Calu3 (cell line): ENCODE data around the gene PLD4. TPM values are rescaled to one million over a fixed set of nuclear protein-coding genes. Genes with fewer than 3 reads are reported as not detected.
"Not testable (repeated sequence)": the region's sequence is repeated elsewhere in the genome, so short reads cannot be mapped to it uniquely, and the experiment has no call there.

Experiments used
- BruUV-seq: library from RNA; stranded (reverse); fragments of 400-500 nt; replicated peaks from 2 replicates; lab custom pipeline; 2021; lab: Mats Ljungman, UMichigan
- CTCF ChIA-PET: fragments of 300-600 bp; sonication (Branson Sonifier 250); formaldehyde crosslinking; loops from one replicate; lab custom pipeline; 2022; ENCODE audit warnings: antibody characterized with exemption; lab: Charles Lee
- DNase-seq: peaks from one replicate; pipeline ENCODE4 v3.0.0; 2022
- H3K27ac Mint-ChIP-seq: one replicate; pipeline ENCODE4 v1.8.0; 2022; ENCODE audit warnings: mixed read lengths; ENCODE audit not compliant: unreplicated experiment
- H3K27me3 Mint-ChIP-seq: one replicate; pipeline ENCODE4 v1.8.0; 2022; ENCODE audit warnings: mixed read lengths; ENCODE audit not compliant: unreplicated experiment
- H3K36me3 Mint-ChIP-seq: one replicate; pipeline ENCODE4 v1.8.0; 2022; ENCODE audit warnings: mild to moderate bottlenecking, moderate library complexity, mixed read lengths; ENCODE audit not compliant: insufficient read depth, unreplicated experiment
- H3K4me1 Mint-ChIP-seq: one replicate; pipeline ENCODE4 v1.8.0; 2022; ENCODE audit warnings: mild to moderate bottlenecking, low read depth, mixed read lengths; ENCODE audit not compliant: unreplicated experiment
- H3K4me3 Mint-ChIP-seq: one replicate; pipeline ENCODE4 v1.8.0; 2022; ENCODE audit warnings: mild to moderate bottlenecking, low read depth, moderate library complexity, mixed read lengths; ENCODE audit not compliant: unreplicated experiment
- H3K9me3 Mint-ChIP-seq: one replicate; pipeline ENCODE4 v1.8.0; 2022; ENCODE audit warnings: low read depth, mixed read lengths; ENCODE audit not compliant: unreplicated experiment
- CTCF ChIP-seq: fragments of 200-600 bp; IDR thresholded peaks from one replicate; pipeline ENCODE4 v1.8.0; 2022; ENCODE audit warnings: antibody characterized with exemption; ENCODE audit not compliant: unreplicated experiment
- intact Hi-C: fragments of 100-400 bp; cut with micrococcal nuclease; formaldehyde crosslinking; loops from one replicate; pipeline ENCODE4 v1.10.0; 2022; ENCODE audit not compliant: unreplicated experiment
- total RNA-seq: library from RNA; stranded (reverse); gene quantifications from 2 replicates; pipeline ENCODE4 v1.2.3, GENCODE V29; 2022

Gene PLD4
- total RNA-seq, 1 experiment from 2014 or later = 0.09 TPM

- intact Hi-C loops = no loop called here
Measured at GRCh38 chr14:104900639-104901512, 23.8 kb upstream of the PLD4 start.

GRCh38 chr14:104903990-104904389 is 20.7 kb upstream of the PLD4 start:
- intact Hi-C loops = no loop called here
- no peak for TF ChIP-seq CTCF
- Mint-ChIP-seq H3K27ac (no peak overlapping the region), H3K9me3 (no peaks in the 10 kb centered on the region), H3K36me3 (no peaks in the 10 kb centered on the region), H3K27me3 (peaks cover 32% of the 10 kb centered on the region), H3K4me3 (no peak overlapping the region), H3K4me1 (no peaks in the 10 kb centered on the region)
- CTCF ChIA-PET = no interaction called here
- BruUV-seq = no TSS peak
- no peak for DNase-seq

More at GRCh38 chr14:104900639-104901512, 23.8 kb upstream of the PLD4 start:
- no peak for DNase-seq
- Mint-ChIP-seq H3K27ac (no peak overlapping the region), H3K27me3 (peaks cover 13% of the 10 kb centered on the region), H3K4me1 (peaks cover 9% of the 10 kb centered on the region), H3K36me3 (peaks cover 16% of the 10 kb centered on the region), H3K4me3 (no peak overlapping the region), H3K9me3 (no peaks in the 10 kb centered on the region)
- CTCF ChIA-PET = interaction anchor here (0.6 kb wide), 1 partner anchor 36 kb away, joined by 4 read pairs; no protein-coding TSS in a partner anchor
- no TSS peak for BruUV-seq
- no peak for TF ChIP-seq CTCF

GRCh38 chr14:104904650-104905578 is 19.8 kb upstream of the PLD4 start:
- DNase-seq, H3K27ac Mint-ChIP-seq, BruUV-seq, H3K4me3 Mint-ChIP-seq, CTCF ChIA-PET, intact Hi-C loops, H3K4me1 Mint-ChIP-seq, H3K36me3 Mint-ChIP-seq, H3K9me3 Mint-ChIP-seq: not testable (repeated sequence)
- H3K27me3 Mint-ChIP-seq = peaks cover 37% of the 10 kb centered on the region

GRCh38 chr14:104905579-104905933 is 19.1 kb upstream of the PLD4 start:
- H3K4me3 Mint-ChIP-seq, intact Hi-C loops, DNase-seq, CTCF ChIA-PET, H3K36me3 Mint-ChIP-seq, H3K4me1 Mint-ChIP-seq, H3K9me3 Mint-ChIP-seq, BruUV-seq, H3K27ac Mint-ChIP-seq: not testable (repeated sequence)
- peaks cover 44% of the 10 kb centered on the region for H3K27me3 Mint-ChIP-seq

- no peak for TF ChIP-seq CTCF
- H3K27ac Mint-ChIP-seq = no peak overlapping the region
- DNase-seq = no peak
- intact Hi-C loops = no loop called here
- no peaks in the 10 kb centered on the region for H3K36me3 Mint-ChIP-seq
- H3K4me3 Mint-ChIP-seq = no peak overlapping the region
- CTCF ChIA-PET = no interaction called here
- BruUV-seq = no TSS peak
- H3K4me1 Mint-ChIP-seq = no peaks in the 10 kb centered on the region
- peaks cover 54% of the 10 kb centered on the region for H3K27me3 Mint-ChIP-seq
- peaks cover 4% of the 10 kb centered on the region for H3K9me3 Mint-ChIP-seq
Measured at GRCh38 chr14:104908303-104908702, 16.4 kb upstream of the PLD4 start.
